Measurements from ENCODE around the gene AGBL5. TPM values are rescaled to one million over a fixed set of nuclear protein-coding genes. Genes with fewer than 3 reads are reported as not detected.

Gene AGBL5
- total and polyA plus RNA-seq, 9 of the 15 experiments (the other 6 are each of a cell fraction or from before 2014, with no cell fraction given), result 3.3 to 52.7 (median 26.2) TPM

GRCh38 chr2:27003857-27004256 lies 47.6 kb upstream of the AGBL5 start (continued):
- TF ChIP-seq GTF3C2 (IDR thresholded peaks at IDR 0.05; ENCODE audit: borderline replicate concordance, extremely low read depth, insufficient read length) (no peak), E2F3 (CRISPR knock-in tag; IDR thresholded peaks at IDR 0.05) (peak; percentile 52; the same call in 1 of the 2 replicates), BMI1 (IDR thresholded peaks at IDR 0.05; ENCODE audit: low read length) (no peak)

GRCh38 chr2:27006602-27007415 lies 44.7 kb upstream of the AGBL5 start:
- ChIA-PET POLR2A (interaction anchor here (0.7 to 2.6 kb wide), 12 partner anchors 9 to 654 kb away, joined by 3 to 13 read pairs (median 4); partner anchors contain the start of gene TMEM214), CTCF (ENCODE audit: low intra/inter-chr PET ratio) (no interaction called here)
- Histone ChIP-seq H2AFZ (ENCODE audit: low read depth, low read length) (no peak overlapping the region), H4K20me1 (replicated peaks; ENCODE audit: control insufficient read depth, insufficient read depth, low read length) (no peaks in the 10 kb centered on the region), H3K9me3 (replicated peaks; ENCODE audit: control insufficient read depth, insufficient read depth, low read depth, low read length) (no peaks in the 10 kb centered on the region), H3K36me3 (ENCODE audit: control insufficient read depth, insufficient read depth, low read length) (peaks cover 3% of the 10 kb centered on the region; the same call in 2 of the 3 replicates), H3K4me3 (peak overlapping the region; percentile 5; the same call in 1 of the 2 replicates), H3K27me3 (ENCODE audit: control insufficient read depth in 2 of 2, insufficient read depth in 2 of 2, low read length in 2 of 2) (no peaks in the 10 kb centered on the region), H3K27ac (ENCODE audit: extremely low read depth, low read depth, low read length) (peak overlapping the region; percentile 88), H3K4me1 (replicated peaks in 1 of 2; ENCODE audit: control insufficient read depth in 2 of 2, insufficient read depth in 2 of 2, low read length in 2 of 2) (peaks cover 35 to 90% of the 10 kb centered on the region in 2 experiments), H3K4me2 (ENCODE audit: insufficient read depth, low read length) (peak overlapping the region; percentile 70), H3K9ac (ENCODE audit: insufficient read depth in 1 of 2, low read depth in 2 of 2, low read length in 2 of 2) (peak overlapping the region in 1 of 2 experiments; percentile 68; a peak in 2 of 4 replicates), H3K9me1 (ENCODE audit: control insufficient read depth, insufficient read depth, low read length) (peaks cover 3% of the 10 kb centered on the region), H3K79me2 (ENCODE audit: control insufficient read depth, insufficient read depth, low read length) (peaks cover 71% of the 10 kb centered on the region)
- FAIRE-seq (peak; percentile 69), ATAC-seq (peak; percentile 44), DNase-seq (ENCODE audit: extremely low read depth in 1 of 4, low spot score in 3 of 4) (peak in 3 of 4 experiments; percentile 36 to 68 (median 38))
- 0% methylated on average over 6 of the region's 6 CpGs for WGBS (ENCODE audit: insufficient coverage, low coverage, missing lambda C conversion rate)
- in situ Hi-C loops (cut with MboI), result no loop called here
- intact Hi-C loops (cut with micrococcal nuclease), result loop anchor here (1.0 to 2.0 kb wide), 3 partner anchors 9 to 34 kb away; no protein-coding TSS in a partner anchor
- no TSS peak for BruUV-seq (replicated peaks)
- TF ChIP-seq GABPA (tag; conservative IDR thresholded peaks at IDR 0.05; ENCODE audit: low read depth), result 0 out of 2 replicates have a peak, but pooled peaks have one; percentile 37
- no peak for TF ChIP-seq ATF2 (CRISPR knock-in tag; IDR thresholded peaks at IDR 0.05)
- TF ChIP-seq ZNF76 (CRISPR knock-in tag; IDR thresholded peaks at IDR 0.05; ENCODE audit: borderline replicate concordance), result peak; percentile 70; the same call in 1 of the 2 replicates
- TF ChIP-seq MBD2 (IDR thresholded peaks at IDR 0.05; ENCODE audit: borderline replicate concordance, low read depth), result no peak
- TF ChIP-seq NR2C1 (IDR thresholded peaks at IDR 0.05), result peak; percentile 44; the same call in 1 of the 2 replicates
- peak; percentile 69 for TF ChIP-seq NR2C1 (tag; IDR thresholded peaks at IDR 0.05)
- no peak for TF ChIP-seq XRCC5 (IDR thresholded peaks at IDR 0.05; ENCODE audit: low read depth, low read length)
- peak; percentile 64 for TF ChIP-seq L3MBTL2 (IDR thresholded peaks at IDR 0.05)
- TF ChIP-seq MAFG (tag; conservative IDR thresholded peaks at IDR 0.05), result peak; percentile 30; the same call in 1 of the 2 replicates
- TF ChIP-seq PML (IDR thresholded peaks at IDR 0.05; ENCODE audit: low read length), result no peak
- TF ChIP-seq SRSF9 (IDR thresholded peaks at IDR 0.05; ENCODE audit: borderline replicate concordance, low read depth, low read length), result no peak
